ENCODE measurements around the gene PKHD1. TPM values are rescaled to one million over a fixed set of nuclear protein-coding genes. Genes with fewer than 3 reads are reported as not detected.

Gene PKHD1
- total and polyA plus RNA-seq, 12 donors = 0.03 to 0.22 (median 0.09) TPM; not detected in 3

- TF ChIP-seq POLR2A (IDR thresholded peaks at IDR 0.05) = no peak
- no peak for TF ChIP-seq CTCF (IDR thresholded peaks at IDR 0.05)
- Histone ChIP-seq H3K27ac (no peak overlapping the region), H3K9me3 (replicated peaks in 1 of 3) (no peaks in the 10 kb centered on the region), H3K27me3 (no peaks in the 10 kb centered on the region), H3K4me3 (no peak overlapping the region), H3K4me1 (replicated peaks in 1 of 2) (no peaks in the 10 kb centered on the region), H3K36me3 (replicated peaks in 1 of 2) (no peaks in the 10 kb centered on the region)
- no peak for DNase-seq
- intact Hi-C loops (cut with DNase I) = no loop called here
- 66 to 85% (median 78%) methylated on average over 2 of the region's 2 CpGs for WGBS, 4 donors
These were observed 486.9 kb downstream of the PKHD1 start for GRCh38 chr6:51600514-51600913.

GRCh38 chr6:51598171-51598570 lies 489.2 kb downstream of the PKHD1 start:
- Histone ChIP-seq H3K4me1 (replicated peaks in 1 of 2) (no peaks in the 10 kb centered on the region), H3K4me3 (no peak overlapping the region), H3K27ac (no peak overlapping the region), H3K9me3 (replicated peaks in 1 of 3) (no peaks in the 10 kb centered on the region), H3K27me3 (no peaks in the 10 kb centered on the region), H3K36me3 (replicated peaks in 1 of 2) (no peaks in the 10 kb centered on the region)
- TF ChIP-seq CTCF (IDR thresholded peaks at IDR 0.05) = no peak
- no peak for TF ChIP-seq POLR2A (IDR thresholded peaks at IDR 0.05)
- intact Hi-C loops (cut with DNase I) = no loop called here
- no peak for DNase-seq
- 84 to 90% (median 88%) methylated on average over 7 to 18 of the region's 18 CpGs for WGBS, 4 donors

- WGBS, 4 donors = 29 to 57% (median 50%) methylated on average over 1 of the region's 1 CpG
- intact Hi-C loops (cut with DNase I) = no loop called here
- TF ChIP-seq CTCF (IDR thresholded peaks at IDR 0.05) (no peak), POLR2A (IDR thresholded peaks at IDR 0.05) (no peak)
These were observed 492.4 kb downstream of the PKHD1 start for GRCh38 chr6:51594981-51595380.

GRCh38 chr6:51585264-51585663 lies 502.1 kb downstream of the PKHD1 start:
- H3K4me1 ChIP-seq (replicated peaks in 1 of 2) = no peaks in the 10 kb centered on the region
- no peaks in the 10 kb centered on the region for H3K27me3 ChIP-seq
- no peaks in the 10 kb centered on the region for H3K9me3 ChIP-seq (replicated peaks in 1 of 3)
- H3K27ac ChIP-seq = no peak overlapping the region
- H3K4me3 ChIP-seq = no peak overlapping the region
- TF ChIP-seq CTCF (IDR thresholded peaks at IDR 0.05) (no peak), POLR2A (IDR thresholded peaks at IDR 0.05) (no peak)
- H3K36me3 ChIP-seq (replicated peaks in 1 of 2) = no peaks in the 10 kb centered on the region
- intact Hi-C loops (cut with DNase I) = no loop called here
- no peak for DNase-seq

More at GRCh38 chr6:51594981-51595380, 492.4 kb downstream of the PKHD1 start:
- Histone ChIP-seq H3K27ac (no peak overlapping the region), H3K4me3 (no peak overlapping the region), H3K4me1 (replicated peaks in 1 of 2) (no peaks in the 10 kb centered on the region), H3K9me3 (replicated peaks in 1 of 3) (no peaks in the 10 kb centered on the region), H3K36me3 (replicated peaks in 1 of 2) (no peaks in the 10 kb centered on the region), H3K27me3 (no peaks in the 10 kb centered on the region)
- DNase-seq = no peak

Data from adrenal gland (tissue), 12 donors.